Dedifferentiated amniotic fluid mesenchymal stem cell (primary cell): Measurements from ENCODE around the gene MRPS25.
"Not testable (repeated sequence)": the region's sequence is repeated elsewhere in the genome, so short reads cannot be mapped to it uniquely, and the experiment has no call there.

Source experiments
- DNase-seq: peaks from one replicate; pipeline ENCODE4 v3.0.0-alpha.2; 2016; ENCODE audit errors: extremely low spot score

The MRPS25 gene

DNA sequence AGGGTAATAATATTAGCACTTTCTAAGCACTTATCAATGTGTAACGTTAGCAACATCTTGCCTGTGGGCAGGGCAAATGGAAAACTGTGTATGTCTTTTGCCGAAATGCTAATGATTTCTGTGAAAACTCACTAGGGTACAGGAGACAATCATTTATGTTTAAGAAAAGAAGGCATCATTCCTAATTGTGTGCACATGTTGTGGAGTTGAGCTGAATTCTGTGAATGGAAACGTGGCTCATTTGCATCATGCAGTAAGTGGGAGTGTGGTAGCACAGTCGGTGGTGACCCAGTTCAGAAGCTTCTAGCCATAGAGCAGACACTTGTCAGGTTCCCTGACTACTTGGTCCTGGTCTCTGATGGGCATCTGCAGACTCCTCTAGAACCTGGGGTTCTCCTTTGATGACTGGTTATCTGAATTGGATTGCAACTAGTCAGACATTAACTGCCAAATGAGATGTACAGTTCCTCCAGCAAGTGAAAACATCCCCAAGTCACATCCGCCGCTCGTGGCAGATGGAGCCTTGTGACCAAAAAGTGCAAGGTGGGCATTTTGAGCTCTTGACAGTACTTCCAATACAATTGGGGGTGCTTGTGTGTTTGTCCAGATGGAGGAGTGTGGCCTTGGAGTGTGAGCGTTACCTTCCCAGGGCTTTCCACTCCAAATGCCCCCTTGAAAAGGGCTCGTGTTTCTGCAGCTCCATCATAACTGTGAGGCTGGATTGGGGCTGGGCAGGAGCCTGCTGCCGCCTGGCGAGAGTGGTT lies 21.5 kb downstream of the MRPS25 start:
- no peak for DNase-seq

DNA sequence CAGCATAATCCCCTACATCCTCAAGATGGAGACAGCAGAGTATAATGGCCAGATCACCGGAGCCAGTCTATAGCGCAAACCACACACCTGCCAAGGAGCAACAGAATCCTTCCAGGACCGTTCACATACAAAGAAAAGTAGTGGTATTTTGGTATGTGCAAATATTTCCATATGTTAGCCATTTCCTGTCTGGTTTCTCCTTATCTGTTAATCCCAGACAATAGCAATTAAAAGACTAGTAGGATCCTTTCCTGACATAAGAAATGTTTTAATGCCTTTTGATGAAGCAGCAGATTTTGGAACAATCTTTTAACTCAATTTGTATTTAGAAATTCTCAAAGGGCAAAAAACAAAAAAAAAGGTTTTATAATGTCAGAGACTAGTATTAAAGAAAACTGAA lies 22.2 kb downstream of the MRPS25 start:
- no peak for DNase-seq

DNA sequence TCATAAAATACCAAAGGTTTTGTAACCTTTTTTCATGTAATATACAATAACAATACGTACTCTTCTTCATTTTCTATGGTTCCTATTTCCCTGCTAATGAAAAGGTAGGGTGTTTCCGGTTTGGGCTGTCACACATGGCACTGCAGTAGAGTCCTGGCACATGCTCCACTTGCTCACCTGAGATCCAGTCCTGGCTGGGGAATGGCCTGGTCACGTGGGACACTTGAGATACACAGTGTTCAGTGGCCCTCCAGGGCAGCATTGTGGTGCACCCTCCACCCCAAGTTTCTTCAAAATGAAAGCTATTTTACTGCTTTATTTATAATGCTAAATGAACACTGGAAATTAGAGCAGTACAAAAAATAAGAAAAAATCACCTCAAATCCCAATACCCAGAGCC lies 23.2 kb downstream of the MRPS25 start:
- DNase-seq = no peak

DNA sequence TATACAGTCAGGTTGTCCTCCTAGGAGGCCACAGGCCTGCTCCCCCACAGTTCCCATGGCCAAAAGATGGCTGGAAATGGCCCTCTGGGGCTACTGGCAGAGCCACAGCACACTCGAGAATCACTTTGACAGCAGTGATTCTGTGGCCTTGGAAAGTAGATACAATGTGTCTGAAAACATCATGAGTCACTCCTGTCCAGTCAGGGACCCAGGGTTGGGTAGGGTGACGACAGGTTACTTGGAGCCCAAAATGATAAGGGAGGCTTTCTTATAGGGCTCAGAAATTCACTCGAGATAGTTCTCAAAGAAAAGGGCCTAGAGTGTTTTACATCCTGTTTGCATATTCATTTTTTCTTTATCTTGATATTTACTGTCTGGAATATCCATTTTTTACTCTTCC lies 24.3 kb downstream of the MRPS25 start:
- no peak for DNase-seq

DNA sequence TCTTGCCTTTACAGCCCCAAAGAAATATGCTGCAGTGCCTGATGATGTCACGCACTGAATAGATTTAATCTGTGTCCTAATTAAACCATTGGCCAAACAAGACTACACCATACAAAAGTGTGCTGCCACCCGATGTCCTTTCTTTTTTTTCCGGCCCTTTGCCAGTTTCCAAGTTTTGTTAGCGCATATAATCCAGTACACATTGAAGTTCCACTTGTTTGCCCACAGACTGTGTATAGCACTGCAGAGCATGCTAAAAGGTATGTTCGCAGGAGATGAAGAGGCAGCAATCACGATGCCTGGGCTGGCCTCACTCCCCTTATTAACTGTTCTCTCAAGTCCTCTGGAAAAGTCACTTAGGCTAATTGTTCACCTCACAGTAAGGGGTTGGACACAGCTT lies 26.8 kb downstream of the MRPS25 start:
- no peak for DNase-seq

DNA sequence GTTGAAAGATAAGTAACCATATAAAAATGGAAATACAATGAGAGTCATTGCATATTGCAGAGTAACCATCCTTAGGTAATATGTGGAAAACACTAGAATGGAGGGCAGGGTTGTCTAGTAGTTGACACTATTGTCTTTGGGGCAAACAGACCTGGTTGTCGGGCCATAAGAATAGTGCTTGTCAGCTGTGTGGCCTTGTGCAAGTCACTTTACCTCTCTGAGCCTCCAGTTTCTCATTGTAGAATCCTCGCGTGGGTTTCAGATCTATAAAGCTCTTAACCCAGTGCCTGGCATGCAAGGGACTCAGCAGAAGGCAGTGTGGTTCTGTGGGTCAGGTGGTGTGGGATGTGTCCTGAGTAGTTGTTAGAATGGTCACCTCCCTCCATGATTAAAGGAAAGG lies 32.0 kb downstream of the MRPS25 start:
- DNase-seq = no peak

DNA sequence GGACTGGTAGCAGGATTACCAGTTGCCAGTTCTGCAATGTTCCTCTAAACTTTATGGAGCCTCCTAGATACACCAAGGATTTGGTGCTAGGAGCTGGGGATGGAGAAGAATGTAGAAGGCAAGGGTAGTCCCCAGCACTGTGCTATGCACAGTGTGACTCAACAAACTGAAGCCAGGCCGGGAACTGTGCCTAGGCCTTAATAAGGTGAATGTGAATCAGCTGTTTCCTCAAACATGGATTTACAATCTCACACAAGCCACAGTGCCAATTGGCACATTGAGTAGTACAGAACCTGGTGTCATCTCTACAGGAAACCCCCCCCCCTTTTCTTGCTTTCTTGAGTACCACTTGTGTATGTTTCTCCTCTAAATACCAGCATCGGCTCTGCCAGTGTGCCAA lies 32.5 kb downstream of the MRPS25 start:
- no peak for DNase-seq

DNA sequence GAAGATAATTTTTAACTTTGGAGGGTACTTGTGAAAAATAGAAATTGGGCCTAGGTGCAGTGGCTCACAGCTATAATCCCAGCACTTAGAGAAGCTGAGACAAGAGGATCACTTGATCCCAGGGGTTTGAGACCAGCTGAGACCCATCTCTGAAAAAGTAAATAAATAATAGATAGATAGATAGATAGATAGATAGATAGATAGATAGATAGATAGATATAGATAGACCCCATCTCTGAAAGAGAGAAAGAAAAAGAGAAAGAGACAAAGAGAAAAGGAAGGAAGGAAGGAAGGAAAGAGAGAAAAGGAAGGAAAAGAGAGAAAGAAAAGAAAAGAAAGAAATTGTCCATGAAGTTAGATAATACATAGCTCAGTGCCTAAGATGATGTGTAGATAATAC lies 35.5 kb downstream of the MRPS25 start:
- no peak for DNase-seq

DNA sequence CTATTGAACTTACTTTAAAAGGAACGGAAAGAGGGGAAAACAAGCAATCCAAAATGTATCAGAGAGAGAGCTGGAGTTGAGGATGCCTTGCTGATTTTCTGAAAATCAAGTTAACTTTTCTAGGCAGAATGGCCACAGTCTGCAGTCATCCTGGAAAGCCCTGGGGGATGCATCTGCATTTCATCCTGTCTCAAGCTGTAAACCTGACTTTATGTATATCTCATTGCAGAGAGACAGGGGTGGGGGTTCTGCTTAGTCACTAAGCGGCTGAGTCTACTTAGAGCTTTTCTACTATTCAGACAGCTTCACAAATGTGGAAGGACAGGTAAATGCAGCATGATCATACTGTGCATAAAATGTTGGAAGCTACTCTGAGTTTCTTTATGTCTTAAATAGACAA lies 41.4 kb downstream of the MRPS25 start:
- no peak for DNase-seq

DNA sequence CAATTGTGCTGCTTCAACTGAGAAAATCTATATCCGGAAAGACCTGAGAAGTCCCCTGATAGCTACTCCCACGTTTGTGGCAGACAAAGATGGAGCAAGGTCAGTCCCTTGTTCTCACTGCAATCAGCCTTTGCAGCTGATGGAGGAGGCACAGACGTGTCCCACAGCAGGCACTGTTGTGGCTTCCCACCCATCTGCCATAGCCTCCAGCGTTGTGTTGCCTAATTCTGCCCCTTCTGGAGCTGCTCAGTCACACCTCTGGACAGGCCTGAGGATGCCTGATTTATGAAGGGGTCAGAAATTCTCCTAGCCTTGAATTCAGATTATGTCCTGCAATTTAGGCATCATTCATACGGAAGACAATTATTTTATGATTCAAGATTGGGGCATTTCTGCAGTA lies 41.9 kb downstream of the MRPS25 start:
- DNase-seq = no peak

DNA sequence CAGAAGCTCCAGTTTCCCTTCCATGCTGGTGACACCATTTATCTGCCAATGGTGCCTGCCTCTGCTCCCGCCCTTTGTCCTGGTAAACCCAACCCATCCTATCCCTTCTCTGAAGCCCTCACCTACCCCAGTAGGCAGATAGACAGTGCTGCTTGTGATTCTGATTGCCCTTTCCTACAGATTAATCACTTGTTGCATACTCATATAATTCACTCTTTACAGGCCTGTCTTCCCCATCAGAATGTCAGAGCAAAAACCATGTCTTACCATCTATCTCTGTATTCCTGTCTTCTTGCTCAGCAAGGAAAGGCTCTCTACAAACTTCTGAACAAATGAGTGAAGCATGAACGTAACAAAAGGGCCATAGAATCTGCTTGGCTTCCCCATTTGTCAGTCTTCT lies 47.9 kb downstream of the MRPS25 start:
- DNase-seq = no peak

DNA sequence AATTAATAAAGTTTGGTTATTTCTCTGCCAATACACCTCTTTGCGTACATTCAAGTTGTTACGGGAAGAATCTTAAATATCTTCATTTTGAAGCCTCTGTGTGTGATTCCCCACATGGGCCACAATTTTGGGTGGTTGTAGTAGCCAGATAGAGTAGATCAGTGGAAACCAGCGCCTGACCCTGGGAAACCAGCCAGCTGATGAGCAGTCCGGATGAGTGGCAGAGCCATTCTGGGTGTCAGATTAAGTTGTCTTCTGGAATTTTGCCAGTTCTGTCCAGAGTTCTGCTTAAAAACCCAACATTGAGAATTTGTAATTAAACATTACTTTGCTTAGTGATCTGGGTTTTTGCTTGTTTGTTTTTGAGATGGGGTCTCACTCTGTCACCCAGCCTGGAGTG lies 49.7 kb downstream of the MRPS25 start:
- no peak for DNase-seq

DNA sequence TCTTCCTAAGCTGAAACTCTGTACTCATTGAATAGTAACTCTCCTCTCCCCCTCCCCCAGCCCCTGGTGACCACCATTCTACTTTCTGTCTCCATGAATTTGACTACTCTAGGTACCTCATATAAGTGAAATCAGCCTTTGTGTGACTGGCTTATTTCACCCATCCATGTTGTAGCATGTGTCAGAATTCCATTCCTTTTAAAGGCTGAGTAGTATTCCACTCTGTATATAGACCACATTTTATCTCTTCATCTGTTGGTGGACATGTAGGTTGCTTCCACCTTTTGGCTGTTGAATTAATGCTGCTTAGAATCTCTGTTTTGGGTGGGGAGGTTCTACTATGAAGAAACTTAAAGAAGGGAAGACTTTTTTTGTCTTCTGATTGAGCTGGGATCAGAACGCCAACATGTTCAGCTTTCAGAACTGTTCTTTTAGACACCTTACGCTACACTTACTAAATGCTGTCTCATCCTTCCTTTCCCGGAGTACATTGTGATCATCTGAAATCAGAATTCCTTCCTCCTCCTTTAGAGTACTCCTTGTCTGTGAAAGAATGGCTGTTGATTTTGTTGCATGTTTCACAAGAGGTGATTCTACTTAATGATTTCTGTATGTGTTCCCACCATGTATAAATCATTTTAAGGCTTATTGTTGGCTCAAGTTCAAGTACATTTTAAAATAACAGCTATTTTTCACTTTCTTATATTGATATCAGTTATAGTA lies 50.3 kb downstream of the MRPS25 start:
- no peak for DNase-seq

DNA sequence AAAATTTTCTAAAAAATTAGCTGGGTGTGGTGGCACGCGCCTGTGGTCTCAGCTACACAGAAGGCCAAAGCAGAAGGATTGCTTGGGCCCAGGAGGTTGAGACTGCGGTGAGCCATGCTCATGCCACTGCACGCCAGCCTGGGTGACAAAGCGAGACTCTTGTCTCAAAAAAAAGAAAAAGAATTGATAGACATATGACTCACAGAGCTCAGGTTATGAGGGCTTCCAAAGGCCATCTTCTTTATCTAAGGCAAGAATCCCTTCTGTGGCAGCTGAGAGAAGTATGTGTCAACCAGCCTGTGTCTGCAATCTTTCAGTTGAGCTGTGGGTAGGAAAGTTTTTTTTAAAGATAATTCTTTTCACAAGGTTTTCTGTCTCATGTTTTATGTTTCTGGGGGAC lies 53.9 kb downstream of the MRPS25 start:
- DNase-seq = no peak

DNA sequence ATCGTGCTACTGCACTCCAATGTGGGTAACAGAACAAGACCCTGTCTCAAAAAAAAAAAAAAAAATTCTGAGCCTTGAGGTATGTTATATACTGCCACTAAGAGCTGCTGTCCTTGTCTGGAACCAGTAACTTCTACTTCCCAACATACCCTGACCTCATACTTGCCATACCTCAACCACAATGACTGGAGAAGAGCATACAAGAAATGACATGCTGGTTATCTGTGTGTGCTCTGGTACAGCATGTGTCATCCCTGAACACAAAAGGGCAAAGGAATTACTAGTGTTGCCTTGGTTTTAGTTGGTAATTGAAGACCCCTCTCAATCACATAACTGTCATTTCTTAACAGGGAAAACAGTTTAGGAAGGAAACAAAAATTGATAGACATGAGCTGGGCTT lies 54.5 kb downstream of the MRPS25 start:
- DNase-seq = no peak

DNA sequence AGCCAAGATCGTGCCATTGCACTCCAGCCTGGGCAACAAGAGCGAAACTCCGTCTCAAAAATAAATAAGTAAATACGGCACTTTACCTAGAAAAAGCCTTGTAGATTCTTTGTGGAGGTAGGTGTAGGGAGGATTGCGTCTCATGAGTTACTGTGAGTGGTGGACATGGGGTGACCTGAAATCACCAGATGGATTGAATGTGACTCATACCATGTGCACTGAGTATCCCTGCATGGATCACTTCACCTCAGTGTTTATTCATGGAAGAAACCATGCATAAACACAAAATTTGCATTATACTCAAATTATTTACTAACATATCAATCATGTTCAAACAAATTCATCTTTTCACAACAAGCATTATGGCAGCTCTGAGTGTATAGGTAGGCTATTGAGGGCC lies 55.9 kb downstream of the MRPS25 start:
- DNase-seq = no peak

DNA sequence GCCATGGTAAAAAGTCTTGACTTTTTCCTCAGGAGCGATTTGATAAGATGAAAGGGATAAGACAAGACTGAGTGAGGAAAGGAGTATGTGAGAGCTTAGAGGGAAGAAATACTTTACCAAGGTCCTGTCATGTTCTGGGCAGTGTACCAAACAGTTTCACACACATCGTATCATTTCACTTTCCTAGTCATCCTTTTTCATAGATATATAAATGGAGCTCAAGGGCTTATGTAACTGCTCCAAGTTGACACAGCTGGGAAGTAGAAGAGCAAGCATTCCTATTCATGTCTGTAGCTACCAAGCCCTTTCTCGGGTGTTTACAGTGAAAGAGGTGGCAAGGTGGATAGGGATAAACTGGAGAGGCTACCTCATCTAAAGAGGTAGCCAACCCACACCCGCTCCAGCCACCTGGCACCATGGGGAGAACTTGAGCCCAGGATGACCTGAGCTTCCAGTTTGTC lies 57.4 kb downstream of the MRPS25 start:
- peak; percentile 66 for DNase-seq

DNA sequence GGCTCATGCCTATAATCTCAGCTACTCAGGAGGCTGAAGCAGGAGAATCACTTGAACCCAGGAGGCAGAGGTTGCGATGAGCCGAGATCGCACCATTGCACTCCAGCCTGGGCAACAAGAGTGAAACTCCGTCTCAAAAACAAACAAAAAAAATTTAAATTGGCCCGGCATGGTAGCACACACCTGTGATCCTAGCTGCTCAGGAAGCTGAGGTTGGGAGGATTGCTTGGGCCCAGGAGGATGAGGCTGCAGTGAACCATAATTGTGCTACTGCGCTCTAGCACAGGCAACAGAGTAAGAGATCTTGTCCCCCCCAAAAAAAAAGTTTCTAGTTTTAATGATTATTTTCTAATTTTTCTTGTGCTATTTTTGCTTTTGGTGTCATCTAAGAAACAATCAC lies 65.9 kb downstream of the MRPS25 start:
- not testable (repeated sequence) for DNase-seq
